PC-9 (cell line): Measurements from ENCODE around the gene ACER2. TPM values are rescaled to one million over a fixed set of nuclear protein-coding genes. Genes with fewer than 3 reads are reported as not detected.

Source experiments
- BruUV-seq: library from RNA; stranded (reverse); fragments of 400-500 nt; replicated peaks from 2 replicates; lab custom pipeline; 2021; lab: Mats Ljungman, UMichigan
- CTCF ChIA-PET: fragments of 300-600 bp; sonication (Branson Sonifier 250); formaldehyde crosslinking; loops from one replicate; lab custom pipeline; 2022; ENCODE audit warnings: antibody characterized with exemption; lab: Charles Lee
- POLR2A ChIA-PET: fragments of 300-600 bp; sonication (Branson Sonifier 250); formaldehyde crosslinking; loops from one replicate; lab custom pipeline; 2022; ENCODE audit warnings: antibody characterized with exemption; ENCODE audit not compliant: unreplicated experiment; lab: Charles Lee
- DNase-seq, 2 experiments: peaks; one replicate each; pipeline versions ENCODE4 v3.0.0 to v3.0.0-alpha.2; 2015 to 2022; ENCODE audit warnings: mixed read lengths in 1 of 2
- H2AFZ ChIP-seq: fragments of 200-600 bp; sonication (generic); 2 replicates; pipeline ENCODE4 v1.8.1; 2017; ENCODE audit warnings: antibody characterized with exemption
- H3F3A ChIP-seq: fragments of 200-600 bp; sonication (generic); 2 replicates; pipeline ENCODE4 v1.8.1; 2017; ENCODE audit warnings: antibody characterized with exemption, mild to moderate bottlenecking, low read depth; ENCODE audit not compliant: insufficient read depth
- H3K27ac ChIP-seq: fragments of 200-600 bp; sonication (generic); 2 replicates; pipeline ENCODE4 v1.6.1; 2016; ENCODE audit warnings: mixed run types
- H3K27me3 ChIP-seq: fragments of 200-600 bp; sonication (generic); 2 replicates; pipeline ENCODE4 v1.6.1; 2016; ENCODE audit warnings: low read depth, mixed run types; ENCODE audit not compliant: insufficient read depth
- H3K36me3 ChIP-seq: fragments of 200-600 bp; sonication (generic); 2 replicates; pipeline ENCODE4 v1.6.1; 2016; ENCODE audit warnings: low read depth, mixed run types
- H3K4me1 ChIP-seq: fragments of 200-600 bp; sonication (generic); replicated peaks from 2 replicates; pipeline ENCODE4 v1.6.1; 2016; ENCODE audit warnings: mixed run types; ENCODE audit not compliant: insufficient read depth
- H3K4me2 ChIP-seq: fragments of 200-600 bp; sonication (generic); 2 replicates; pipeline ENCODE4 v1.6.1; 2017; ENCODE audit warnings: mixed run types
- H3K4me3 ChIP-seq: fragments of 200-600 bp; sonication (generic); 2 replicates; pipeline ENCODE4 v1.6.1; 2016; ENCODE audit warnings: mixed run types
- H3K79me2 ChIP-seq: fragments of 200-600 bp; sonication (generic); 2 replicates; pipeline ENCODE4 v1.6.1; 2017; ENCODE audit warnings: low read depth, mixed run types
- H3K9me2 ChIP-seq: fragments of 200-600 bp; sonication (generic); 2 replicates; pipeline ENCODE4 v1.8.1; 2017; ENCODE audit warnings: mild to moderate bottlenecking; ENCODE audit not compliant: insufficient read depth
- H3K9me3 ChIP-seq: fragments of 200-600 bp; sonication (generic); 2 replicates; pipeline ENCODE4 v1.8.1; 2016; ENCODE audit warnings: low read depth; ENCODE audit not compliant: insufficient read depth
- H4K20me1 ChIP-seq: fragments of 200-600 bp; sonication (generic); 2 replicates; pipeline ENCODE4 v1.8.1; 2017; ENCODE audit not compliant: insufficient read depth
- CTCF ChIP-seq: fragments of 200-600 bp; sonication (generic); conservative IDR thresholded peaks from 2 replicates; pipeline ENCODE4 v1.6.1; 2017; ENCODE audit warnings: mixed run types, antibody characterized with exemption, mild to moderate bottlenecking, moderate library complexity
- EZH2 ChIP-seq: fragments of 200-600 bp; sonication (generic); IDR thresholded peaks from 2 replicates; pipeline ENCODE4 v1.8.0; 2017; ENCODE audit warnings: antibody characterized with exemption, low read depth
- intact Hi-C: fragments of 100-400 bp; cut with micrococcal nuclease; formaldehyde crosslinking; loops from one replicate; pipeline ENCODE4 v1.10.0; 2022; ENCODE audit not compliant: unreplicated experiment
- total RNA-seq: library from RNA; stranded (reverse); gene quantifications from 2 replicates; pipeline ENCODE4 v1.2.3, GENCODE V29; 2021

The ACER2 gene
- total RNA-seq, 1 experiment from 2014 or later: 4.3 TPM

GRCh38 chr9:19495186-19496028, 86.6 kb downstream of the ACER2 start:
- POLR2A ChIA-PET: no interaction called here
- Histone ChIP-seq H3K27me3 (peaks cover 20% of the 10 kb centered on the region; the same call in 1 of the 2 replicates), H3K4me3 (no peak overlapping the region)

GRCh38 chr9:19496321-19497050, 87.7 kb downstream of the ACER2 start:
- Histone ChIP-seq H3K9me3 (no peaks in the 10 kb centered on the region), H3K4me1 (no peaks in the 10 kb centered on the region), H3K36me3 (no peaks in the 10 kb centered on the region), H3K9me2 (no peaks in the 10 kb centered on the region), H3K4me2 (no peak overlapping the region), H2AFZ (no peak overlapping the region), H3K27ac (no peak overlapping the region), H3K79me2 (no peaks in the 10 kb centered on the region), H3K4me3 (no peak overlapping the region), H4K20me1 (no peaks in the 10 kb centered on the region), H3F3A (no peaks in the 10 kb centered on the region), H3K27me3 (peaks cover 17% of the 10 kb centered on the region; the same call in 1 of the 2 replicates)
- BruUV-seq: no TSS peak
- no peak for DNase-seq
- ChIA-PET CTCF (no interaction called here), POLR2A (no interaction called here)
- intact Hi-C loops: loop anchor here (10.0 kb wide), 1 partner anchor 428 kb away; no protein-coding TSS in a partner anchor
- TF ChIP-seq CTCF (no peak), EZH2 (no peak)

More at GRCh38 chr9:19495186-19496028, 86.6 kb downstream of the ACER2 start:
- Histone ChIP-seq H2AFZ (no peak overlapping the region), H3K9me2 (no peaks in the 10 kb centered on the region), H3K4me1 (no peaks in the 10 kb centered on the region), H3K79me2 (no peaks in the 10 kb centered on the region), H3K36me3 (no peaks in the 10 kb centered on the region), H3K4me2 (no peak overlapping the region), H3K27ac (no peak overlapping the region), H3K9me3 (no peaks in the 10 kb centered on the region), H4K20me1 (no peaks in the 10 kb centered on the region), H3F3A (no peaks in the 10 kb centered on the region)
- no TSS peak for BruUV-seq
- DNase-seq: no peak
- intact Hi-C loops: loop anchor here (10.0 kb wide), 1 partner anchor 429 kb away; no protein-coding TSS in a partner anchor
- CTCF ChIA-PET: no interaction called here
- no peak for TF ChIP-seq CTCF
- TF ChIP-seq EZH2: no peak

- Histone ChIP-seq H3K27me3 (peaks cover 21% of the 10 kb centered on the region; the same call in 1 of the 2 replicates), H3K4me3 (no peak overlapping the region), H2AFZ (no peak overlapping the region), H4K20me1 (no peaks in the 10 kb centered on the region), H3K36me3 (no peaks in the 10 kb centered on the region), H3K4me1 (no peaks in the 10 kb centered on the region), H3K4me2 (no peak overlapping the region), H3K27ac (no peak overlapping the region), H3F3A (no peaks in the 10 kb centered on the region), H3K79me2 (no peaks in the 10 kb centered on the region), H3K9me2 (no peaks in the 10 kb centered on the region), H3K9me3 (no peaks in the 10 kb centered on the region)
- DNase-seq: no peak
- POLR2A ChIA-PET: no interaction called here
- BruUV-seq: no TSS peak
- intact Hi-C loops: loop anchor here (10.0 kb wide), 1 partner anchor 428 kb away; no protein-coding TSS in a partner anchor
- CTCF ChIA-PET: no interaction called here
- no peak for TF ChIP-seq EZH2
- no peak for TF ChIP-seq CTCF
Measured at GRCh38 chr9:19497276-19497675, 88.5 kb downstream of the ACER2 start.
